ENCODE data around the gene BCS1L. TPM values are rescaled to one million over a fixed set of nuclear protein-coding genes. Genes with fewer than 3 reads are reported as not detected.
A peak's percentile ranks its signal among the peaks of the same experiment; 100 is the strongest.

Gene BCS1L
- total RNA-seq, 1 donor from 2014 or later, result 38.5 TPM

- Histone ChIP-seq H3K4me3 (no peak overlapping the region), H3K36me3 (peaks cover 98% of the 10 kb centered on the region), H3K27ac (no peak overlapping the region), H3K4me1 (no peaks in the 10 kb centered on the region), H3K27me3 (no peaks in the 10 kb centered on the region), H3K9me3 (no peaks in the 10 kb centered on the region)
- ATAC-seq (peak; percentile 83), DNase-seq (no peak)
- TF ChIP-seq, protein P1, sequence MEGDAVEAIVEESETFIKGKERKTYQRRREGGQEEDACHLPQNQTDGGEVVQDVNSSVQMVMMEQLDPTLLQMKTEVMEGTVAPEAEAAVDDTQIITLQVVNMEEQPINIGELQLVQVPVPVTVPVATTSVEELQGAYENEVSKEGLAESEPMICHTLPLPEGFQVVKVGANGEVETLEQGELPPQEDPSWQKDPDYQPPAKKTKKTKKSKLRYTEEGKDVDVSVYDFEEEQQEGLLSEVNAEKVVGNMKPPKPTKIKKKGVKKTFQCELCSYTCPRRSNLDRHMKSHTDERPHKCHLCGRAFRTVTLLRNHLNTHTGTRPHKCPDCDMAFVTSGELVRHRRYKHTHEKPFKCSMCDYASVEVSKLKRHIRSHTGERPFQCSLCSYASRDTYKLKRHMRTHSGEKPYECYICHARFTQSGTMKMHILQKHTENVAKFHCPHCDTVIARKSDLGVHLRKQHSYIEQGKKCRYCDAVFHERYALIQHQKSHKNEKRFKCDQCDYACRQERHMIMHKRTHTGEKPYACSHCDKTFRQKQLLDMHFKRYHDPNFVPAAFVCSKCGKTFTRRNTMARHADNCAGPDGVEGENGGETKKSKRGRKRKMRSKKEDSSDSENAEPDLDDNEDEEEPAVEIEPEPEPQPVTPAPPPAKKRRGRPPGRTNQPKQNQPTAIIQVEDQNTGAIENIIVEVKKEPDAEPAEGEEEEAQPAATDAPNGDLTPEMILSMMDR (IDR thresholded peaks at IDR 0.05), result peak; percentile 84
- intact Hi-C loops (cut with DNase I), result no loop called here
Measured at GRCh38 chr2:218648088-218648786, 11.2 kb upstream of the BCS1L start.

DNA sequence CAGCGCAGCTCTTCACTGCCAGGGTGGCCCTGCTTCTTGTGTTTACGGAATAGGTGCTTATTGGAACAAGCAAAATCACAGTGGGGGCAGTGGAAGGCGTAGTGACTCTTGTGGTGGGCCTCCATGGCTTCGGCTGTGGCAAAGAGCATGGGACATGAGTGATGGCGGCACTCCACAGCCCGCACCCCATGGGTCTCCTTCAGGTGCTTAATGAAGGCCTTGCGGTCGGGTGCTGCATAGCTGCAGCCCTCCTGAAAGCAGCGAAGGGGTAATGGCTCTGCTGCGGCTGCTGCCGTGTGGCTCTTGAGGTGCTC, 10.7 kb upstream of the BCS1L start:
- Histone ChIP-seq H3K27me3 (no peaks in the 10 kb centered on the region), H3K36me3 (peaks cover 98% of the 10 kb centered on the region), H3K4me3 (no peak overlapping the region), H3K9me3 (no peaks in the 10 kb centered on the region), H3K27ac (no peak overlapping the region), H3K4me1 (no peaks in the 10 kb centered on the region)
- TF ChIP-seq, protein P1 (IDR thresholded peaks at IDR 0.05), result no peak
- ATAC-seq, result no peak
- DNase-seq, result no peak
- intact Hi-C loops (cut with DNase I), result no loop called here

DNA sequence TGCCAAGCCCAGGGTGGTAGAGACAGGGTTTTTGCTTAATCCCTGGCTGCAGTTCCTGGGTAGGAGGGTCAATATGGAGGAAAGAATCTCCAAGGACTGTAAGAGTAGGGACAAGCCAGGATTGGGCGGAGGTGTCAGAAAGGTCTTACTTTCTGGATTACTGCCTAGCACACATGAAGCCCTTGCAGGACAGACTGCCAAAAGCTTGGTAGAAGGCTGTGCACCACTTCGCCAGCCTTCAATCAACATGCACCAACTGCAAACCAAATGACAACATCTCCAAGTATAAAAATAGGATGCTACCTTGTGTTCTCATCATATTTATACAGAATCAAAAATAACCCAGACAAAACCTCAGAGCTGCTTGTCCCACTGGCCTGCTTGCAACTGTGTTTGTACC, 3.7 kb upstream of the BCS1L start:
- intact Hi-C loops (cut with DNase I), result no loop called here
- H3K36me3 ChIP-seq, result peaks cover 70% of the 10 kb centered on the region
- no peak for DNase-seq

DNA sequence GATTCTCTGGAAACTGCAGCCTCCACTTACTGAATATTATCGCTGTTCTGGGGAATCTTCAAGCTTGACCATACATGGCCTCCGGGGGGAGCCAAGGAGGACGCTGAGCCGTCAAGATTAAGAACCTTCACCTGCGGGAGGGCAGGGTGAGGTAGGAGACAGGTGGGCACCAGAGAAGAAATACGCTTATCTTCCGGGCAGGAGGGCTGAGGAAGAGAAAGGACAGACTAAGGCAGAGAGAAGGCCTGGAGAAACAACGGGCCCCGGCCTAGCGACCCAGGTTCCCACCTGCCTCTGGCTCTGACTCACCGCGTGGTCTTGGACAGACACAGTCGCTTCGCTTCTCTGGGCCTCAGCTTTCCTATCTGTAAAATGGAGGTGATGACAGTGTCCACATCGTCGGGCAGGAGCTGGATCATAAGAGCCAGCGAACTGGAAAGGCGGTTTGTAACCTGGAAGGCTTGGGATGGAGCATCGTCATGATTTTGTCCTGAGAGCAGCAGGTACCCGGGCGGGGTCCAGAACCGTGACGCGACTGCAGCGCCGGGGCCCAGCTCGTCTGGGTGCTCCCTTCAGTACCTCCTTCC, 719 bp upstream of the BCS1L start:
- H3K36me3 ChIP-seq, result peaks cover 63% of the 10 kb centered on the region
- H3K27ac ChIP-seq, result peak overlapping the region; percentile 71
- intact Hi-C loops (cut with DNase I), result no loop called here

More for the DNA sequence above, 3.7 kb upstream of the BCS1L start:
- no peak overlapping the region for H3K4me3 ChIP-seq
- TF ChIP-seq, protein P1 (IDR thresholded peaks at IDR 0.05), result no peak
- H3K27ac ChIP-seq, result no peak overlapping the region
- peaks cover 14% of the 10 kb centered on the region for H3K4me1 ChIP-seq
- H3K9me3 ChIP-seq, result no peaks in the 10 kb centered on the region
- no peak for ATAC-seq
- H3K27me3 ChIP-seq, result no peaks in the 10 kb centered on the region

DNA sequence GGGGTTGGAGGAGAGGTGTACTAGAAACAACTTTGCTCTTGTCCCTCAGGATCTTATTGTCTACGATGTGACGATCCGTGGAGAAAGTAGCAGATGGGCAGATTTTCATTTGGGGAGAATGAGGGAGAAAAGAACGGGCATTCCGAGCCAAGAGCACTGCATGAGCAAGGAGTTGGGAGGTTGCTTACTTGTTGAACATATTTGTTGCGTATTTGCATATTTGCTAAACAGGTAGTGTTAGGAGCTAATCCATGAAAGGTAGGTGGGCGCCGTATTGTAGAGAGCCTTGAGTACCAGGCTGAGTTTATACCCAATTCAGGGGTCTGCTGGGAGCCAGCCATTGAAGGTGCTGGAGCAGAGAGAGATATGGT, 490 bp downstream of the BCS1L start:
- TF ChIP-seq, protein P1 (IDR thresholded peaks at IDR 0.05), result no peak
- Histone ChIP-seq H3K4me1 (peaks cover 14% of the 10 kb centered on the region), H3K27ac (peak overlapping the region; percentile 71), H3K27me3 (no peaks in the 10 kb centered on the region), H3K4me3 (peak overlapping the region; percentile 98), H3K36me3 (peaks cover 63% of the 10 kb centered on the region), H3K9me3 (no peaks in the 10 kb centered on the region)
- ATAC-seq, result no peak
- intact Hi-C loops (cut with DNase I), result no loop called here
- no peak for DNase-seq

More for the DNA sequence above, 719 bp upstream of the BCS1L start:
- Histone ChIP-seq H3K4me3 (peak overlapping the region; percentile 98), H3K27me3 (no peaks in the 10 kb centered on the region), H3K9me3 (no peaks in the 10 kb centered on the region), H3K4me1 (peaks cover 14% of the 10 kb centered on the region)
- TF ChIP-seq, protein P1 (IDR thresholded peaks at IDR 0.05), result peak; percentile 40
- peak; percentile 55 for ATAC-seq
- no peak for DNase-seq
